Osteoblast (primary cell): ENCODE results near the gene RNF31. TPM values are rescaled to one million over a fixed set of nuclear protein-coding genes. Genes with fewer than 3 reads are reported as not detected.

ENCODE experiments used
- DNase-seq: peaks from one replicate; pipeline ENCODE4 v3.0.0; 2011; ENCODE audit warnings: low spot score, mixed read lengths; ENCODE audit not compliant: insufficient read length; ENCODE audit errors: missing footprints
- H2AFZ ChIP-seq: 2 replicates; pipeline ENCODE4 v1.6.0; 2011; ENCODE audit warnings: mild to moderate bottlenecking, low read length
- H3K27ac ChIP-seq: 2 replicates; pipeline ENCODE4 v1.5.1; 2011; ENCODE audit warnings: mild to moderate bottlenecking, low read depth, low read length, moderate library complexity
- H3K27me3 ChIP-seq: 2 replicates; pipeline ENCODE4 v1.6.0; 2012; ENCODE audit warnings: mild to moderate bottlenecking, control low read depth, inconsistent platforms, low read length, moderate library complexity; ENCODE audit not compliant: insufficient read depth
- H3K36me3 ChIP-seq: 2 replicates; pipeline ENCODE4 v1.5.1; 2011; ENCODE audit warnings: mild to moderate bottlenecking, low read length, control low read depth, moderate library complexity; ENCODE audit not compliant: insufficient read depth
- H3K4me1 ChIP-seq: 2 replicates; pipeline ENCODE4 v1.5.1; 2011; ENCODE audit warnings: mild to moderate bottlenecking, low read length, control low read depth, moderate library complexity; ENCODE audit not compliant: insufficient read depth
- H3K4me2 ChIP-seq: 2 replicates; pipeline ENCODE4 v1.6.0; 2011; ENCODE audit warnings: mild to moderate bottlenecking, low read length; ENCODE audit not compliant: insufficient read depth
- H3K4me3 ChIP-seq: fragments of 200-600 bp; sonication (generic); 3 replicates; pipeline ENCODE4 v1.5.1; 2012; ENCODE audit warnings: mild to moderate bottlenecking, low read length, inconsistent platforms; ENCODE audit not compliant: insufficient read depth
- H3K79me2 ChIP-seq: 2 replicates; pipeline ENCODE4 v1.6.0; 2012; ENCODE audit warnings: mild to moderate bottlenecking, low read length, control low read depth, inconsistent platforms; ENCODE audit not compliant: insufficient read depth
- H3K9me3 ChIP-seq: 2 replicates; pipeline ENCODE4 v1.5.1; 2011; ENCODE audit warnings: low read depth, low read length, control low read depth
- H4K20me1 ChIP-seq: 2 replicates; pipeline ENCODE4 v1.6.0; 2012; ENCODE audit warnings: mild to moderate bottlenecking, low read length, control low read depth; ENCODE audit not compliant: insufficient read depth
- total RNA-seq: library from RNA; depleted of rRNA; stranded (reverse); fragments of >200 nt; gene quantifications from 2 replicates; pipeline ENCODE4 v1.2.3, GENCODE V29; 2012
- TF ChIP-seq, protein P1 (sequence below): IDR thresholded peaks from 2 replicates; pipeline ENCODE4 v1.5.1; 2011; ENCODE audit warnings: mild to moderate bottlenecking, low read depth, low read length, moderate library complexity; ENCODE audit errors: extremely low read depth

The RNF31 gene
- total RNA-seq, 1 donor, result 49.6 TPM

- Histone ChIP-seq H3K27me3 (no peaks in the 10 kb centered on the region), H3K36me3 (peaks cover 35% of the 10 kb centered on the region), H3K79me2 (peaks cover 67% of the 10 kb centered on the region), H2AFZ (peak within 1 kb of the TSS; percentile 95), H3K4me2 (peak within 1 kb of the TSS; percentile 95), H3K4me1 (peaks cover 46% of the 10 kb centered on the region), H4K20me1 (peaks cover 8% of the 10 kb centered on the region), H3K4me3 (peak within 1 kb of the TSS; percentile 82), H3K27ac (peak within 1 kb of the TSS; percentile 89), H3K9me3 (no peaks in the 10 kb centered on the region)
- DNase-seq, result peak; percentile 100
- TF ChIP-seq, protein P1, sequence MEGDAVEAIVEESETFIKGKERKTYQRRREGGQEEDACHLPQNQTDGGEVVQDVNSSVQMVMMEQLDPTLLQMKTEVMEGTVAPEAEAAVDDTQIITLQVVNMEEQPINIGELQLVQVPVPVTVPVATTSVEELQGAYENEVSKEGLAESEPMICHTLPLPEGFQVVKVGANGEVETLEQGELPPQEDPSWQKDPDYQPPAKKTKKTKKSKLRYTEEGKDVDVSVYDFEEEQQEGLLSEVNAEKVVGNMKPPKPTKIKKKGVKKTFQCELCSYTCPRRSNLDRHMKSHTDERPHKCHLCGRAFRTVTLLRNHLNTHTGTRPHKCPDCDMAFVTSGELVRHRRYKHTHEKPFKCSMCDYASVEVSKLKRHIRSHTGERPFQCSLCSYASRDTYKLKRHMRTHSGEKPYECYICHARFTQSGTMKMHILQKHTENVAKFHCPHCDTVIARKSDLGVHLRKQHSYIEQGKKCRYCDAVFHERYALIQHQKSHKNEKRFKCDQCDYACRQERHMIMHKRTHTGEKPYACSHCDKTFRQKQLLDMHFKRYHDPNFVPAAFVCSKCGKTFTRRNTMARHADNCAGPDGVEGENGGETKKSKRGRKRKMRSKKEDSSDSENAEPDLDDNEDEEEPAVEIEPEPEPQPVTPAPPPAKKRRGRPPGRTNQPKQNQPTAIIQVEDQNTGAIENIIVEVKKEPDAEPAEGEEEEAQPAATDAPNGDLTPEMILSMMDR, result peak; percentile 24
Measured at GRCh38 chr14:24141097-24141880, 6.0 kb upstream of the RNF31 start, which contains the start of gene EMC9. Gene EMC9, minus strand, starts transcription at chr14:24141591. Its CDS starts 287 bp downstream, at chr14:24141304.

DNA sequence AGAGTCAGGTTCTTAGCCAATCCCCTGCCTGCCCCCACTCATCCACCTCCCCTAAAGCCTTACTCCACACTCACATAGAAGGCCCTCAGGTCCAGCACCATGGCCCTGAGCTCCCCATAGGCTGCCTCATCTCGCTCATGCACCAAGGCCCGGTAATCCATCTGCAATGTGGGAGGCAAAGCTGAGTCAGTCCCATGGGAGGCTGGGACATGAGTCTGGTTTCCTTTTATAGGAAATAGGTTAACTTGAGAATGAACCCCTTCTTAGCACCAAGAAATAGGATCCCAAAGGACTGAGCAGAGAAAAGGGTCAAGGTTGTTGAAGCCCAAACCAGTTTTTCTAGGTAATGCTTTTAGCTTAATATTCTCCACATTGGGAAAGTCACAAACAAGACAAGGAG lies 3.8 kb upstream of the RNF31 start:
- Histone ChIP-seq H3K4me2 (peak overlapping the region; percentile 6), H3K36me3 (peaks cover 21% of the 10 kb centered on the region), H4K20me1 (peaks cover 10% of the 10 kb centered on the region), H3K4me1 (peaks cover 45% of the 10 kb centered on the region), H3K27me3 (no peaks in the 10 kb centered on the region), H3K79me2 (peaks cover 57% of the 10 kb centered on the region), H2AFZ (no peak overlapping the region), H3K4me3 (no peak overlapping the region), H3K9me3 (no peaks in the 10 kb centered on the region), H3K27ac (peak overlapping the region; percentile 47)
- peak; percentile 90 for DNase-seq
- TF ChIP-seq, protein P1, result no peak

- Histone ChIP-seq H3K27ac (peak overlapping the region; percentile 47), H3K27me3 (no peaks in the 10 kb centered on the region), H3K79me2 (peaks cover 54% of the 10 kb centered on the region), H3K9me3 (no peaks in the 10 kb centered on the region), H3K36me3 (peaks cover 16% of the 10 kb centered on the region), H3K4me1 (peaks cover 46% of the 10 kb centered on the region), H4K20me1 (peaks cover 12% of the 10 kb centered on the region), H3K4me2 (no peak overlapping the region), H2AFZ (no peak overlapping the region), H3K4me3 (no peak overlapping the region)
- TF ChIP-seq, protein P1, result no peak
- DNase-seq, result no peak
Measured at GRCh38 chr14:24144451-24144850, 2.8 kb upstream of the RNF31 start.

DNA sequence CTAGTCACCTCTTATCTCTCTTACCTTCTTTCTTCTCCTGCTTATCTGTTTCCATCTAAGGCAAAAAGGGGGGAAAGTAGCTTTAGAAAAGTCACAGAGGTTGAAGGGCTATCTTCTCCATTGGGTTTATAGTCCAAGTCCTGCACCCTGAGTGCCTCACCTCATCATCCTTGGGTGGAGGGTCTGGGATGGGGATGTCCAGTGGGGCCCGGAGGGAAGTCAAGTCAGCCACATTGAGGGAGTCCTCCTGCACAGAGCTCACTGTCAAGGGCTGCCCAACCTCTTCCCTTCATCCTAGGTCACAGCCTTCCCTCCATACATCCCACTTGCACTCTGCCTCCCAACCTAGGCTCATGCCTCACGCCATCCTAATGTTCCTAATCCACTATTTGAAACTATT lies 2.1 kb upstream of the RNF31 start:
- Histone ChIP-seq H3K36me3 (peaks cover 20% of the 10 kb centered on the region), H3K79me2 (peaks cover 54% of the 10 kb centered on the region), H3K27me3 (no peaks in the 10 kb centered on the region), H3K4me3 (peak overlapping the region; percentile 84), H3K4me2 (peak overlapping the region; percentile 82), H3K9me3 (no peaks in the 10 kb centered on the region), H4K20me1 (peaks cover 16% of the 10 kb centered on the region), H3K4me1 (peaks cover 46% of the 10 kb centered on the region), H2AFZ (no peak overlapping the region), H3K27ac (no peak overlapping the region)
- DNase-seq, result no peak
- TF ChIP-seq, protein P1, result no peak
